Esophagus squamous epithelium (tissue), 5 donors: ENCODE results near the gene RBM28. TPM values are rescaled to one million over a fixed set of nuclear protein-coding genes. Genes with fewer than 3 reads are reported as not detected.

ENCODE experiments used
- DNase-seq: peaks from one replicate; lab custom pipeline; 2025; lab: John Stamatoyannopoulos, UW
- H3K27ac ChIP-seq, 4 donors: fragments of 200-600 bp; sonication (generic); one replicate each; pipeline ENCODE4 v1.5.1; 2016 to 2019; ENCODE audit warnings: mild to moderate bottlenecking in 1 of 4
- H3K27me3 ChIP-seq, 4 donors: fragments of 200-600 bp; sonication (generic); 1 replicate in 3 of 4; 2 replicates in 1 of 4; pipeline versions ENCODE4 v1.5.1 to v1.6.0; 2017 to 2021; ENCODE audit warnings: antibody characterized with exemption in 1 of 4
- H3K36me3 ChIP-seq, 3 donors: fragments of 200-600 bp; sonication (generic); one replicate each; pipeline ENCODE4 v1.5.1; 2016 to 2019
- H3K4me1 ChIP-seq, 3 donors: fragments of 200-600 bp; sonication (generic); one replicate each; pipeline ENCODE4 v1.5.1; 2017 to 2019
- H3K4me3 ChIP-seq, 4 donors: fragments of 200-600 bp; sonication (generic); 1 replicate in 3 of 4; 2 replicates in 1 of 4; pipeline ENCODE4 v1.5.1; 2016 to 2019; ENCODE audit warnings: mild to moderate bottlenecking in 2 of 4, moderate library complexity in 1 of 4
- H3K9me3 ChIP-seq, 3 donors: fragments of 200-600 bp; sonication (generic); one replicate each; pipeline ENCODE4 v1.5.1; 2016 to 2019
- POLR2A ChIP-seq, 4 donors: fragments of 450-650 bp; IDR thresholded peaks; one replicate each; pipeline ENCODE4 v1.6.1; 2017; ENCODE audit warnings: antibody characterized with exemption in 4 of 4, mild to moderate bottlenecking in 4 of 4, moderate library complexity in 3 of 4
- WGBS, 2 donors: methylation state at CpG; one replicate each; pipeline ENCODE4 v1.1.5; 2018; 5-methylcytosine and 5-hydroxymethylcytosine counted together
- intact Hi-C: fragments of 100-400 bp; cut with DNase I; formaldehyde crosslinking; loops from one replicate; pipeline ENCODE4 v1.15.0; 2022
- total RNA-seq, 4 donors: library from RNA; depleted of rRNA; stranded (reverse); fragments of >200 nt; gene quantifications; one replicate each; pipeline ENCODE4 v1.1.0, GENCODE V29; 2016
- TF ChIP-seq, protein P1 (sequence below), 6 experiments: fragments of 450-650 bp in 4 of 6; fragments of 200-600 bp in 2 of 6; sonication (generic) in 2 of 6; IDR thresholded peaks; one replicate each; pipeline ENCODE4 v1.5.1; 2016 to 2019; ENCODE audit warnings: antibody characterized with exemption in 6 of 6, mild to moderate bottlenecking in 4 of 6, moderate library complexity in 4 of 6
- donor health status: DM: yes; HTN: yes; CAD: no.

Gene RBM28
- total RNA-seq, 4 donors from 2014 or later, result 12.9 to 28.8 (median 18.7) TPM

GRCh38 chr7:128260069-128260795 is 83.5 kb downstream of the RBM28 start:
- Histone ChIP-seq H3K36me3 (no peaks in the 10 kb centered on the region), H3K4me3 (no peak overlapping the region), H3K4me1 (peaks cover 0 to 60% (median 19%) of the 10 kb centered on the region in 3 donors), H3K27ac (peak overlapping the region; percentile 85 to 94 (median 90)), H3K27me3 (no peaks in the 10 kb centered on the region), H3K9me3 (no peaks in the 10 kb centered on the region)
- 12 to 78% methylated on average over 3 to 4 of the region's 12 CpGs for WGBS, 2 donors
- intact Hi-C loops, result no loop called here
- no peak for DNase-seq
- TF ChIP-seq, protein P1, sequence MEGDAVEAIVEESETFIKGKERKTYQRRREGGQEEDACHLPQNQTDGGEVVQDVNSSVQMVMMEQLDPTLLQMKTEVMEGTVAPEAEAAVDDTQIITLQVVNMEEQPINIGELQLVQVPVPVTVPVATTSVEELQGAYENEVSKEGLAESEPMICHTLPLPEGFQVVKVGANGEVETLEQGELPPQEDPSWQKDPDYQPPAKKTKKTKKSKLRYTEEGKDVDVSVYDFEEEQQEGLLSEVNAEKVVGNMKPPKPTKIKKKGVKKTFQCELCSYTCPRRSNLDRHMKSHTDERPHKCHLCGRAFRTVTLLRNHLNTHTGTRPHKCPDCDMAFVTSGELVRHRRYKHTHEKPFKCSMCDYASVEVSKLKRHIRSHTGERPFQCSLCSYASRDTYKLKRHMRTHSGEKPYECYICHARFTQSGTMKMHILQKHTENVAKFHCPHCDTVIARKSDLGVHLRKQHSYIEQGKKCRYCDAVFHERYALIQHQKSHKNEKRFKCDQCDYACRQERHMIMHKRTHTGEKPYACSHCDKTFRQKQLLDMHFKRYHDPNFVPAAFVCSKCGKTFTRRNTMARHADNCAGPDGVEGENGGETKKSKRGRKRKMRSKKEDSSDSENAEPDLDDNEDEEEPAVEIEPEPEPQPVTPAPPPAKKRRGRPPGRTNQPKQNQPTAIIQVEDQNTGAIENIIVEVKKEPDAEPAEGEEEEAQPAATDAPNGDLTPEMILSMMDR (IDR thresholded peaks at IDR 0.05), result no peak
- no peak for TF ChIP-seq POLR2A (IDR thresholded peaks at IDR 0.05)

GRCh38 chr7:128259131-128260061 is 84.3 kb downstream of the RBM28 start:
- 20 to 40% methylated on average over 11 of the region's 11 CpGs for WGBS, 2 donors
- peaks cover 0 to 52% (median 19%) of the 10 kb centered on the region in 3 donors for H3K4me1 ChIP-seq
- intact Hi-C loops, result no loop called here
- peak overlapping the region; percentile 85 to 94 (median 90) for H3K27ac ChIP-seq
- H3K9me3 ChIP-seq, result no peaks in the 10 kb centered on the region
- no peaks in the 10 kb centered on the region for H3K36me3 ChIP-seq
- H3K4me3 ChIP-seq, result no peak overlapping the region
- no peak for TF ChIP-seq POLR2A (IDR thresholded peaks at IDR 0.05)
- TF ChIP-seq, protein P1 (IDR thresholded peaks at IDR 0.05), result no peak
- no peaks in the 10 kb centered on the region for H3K27me3 ChIP-seq
- no peak for DNase-seq

DNA sequence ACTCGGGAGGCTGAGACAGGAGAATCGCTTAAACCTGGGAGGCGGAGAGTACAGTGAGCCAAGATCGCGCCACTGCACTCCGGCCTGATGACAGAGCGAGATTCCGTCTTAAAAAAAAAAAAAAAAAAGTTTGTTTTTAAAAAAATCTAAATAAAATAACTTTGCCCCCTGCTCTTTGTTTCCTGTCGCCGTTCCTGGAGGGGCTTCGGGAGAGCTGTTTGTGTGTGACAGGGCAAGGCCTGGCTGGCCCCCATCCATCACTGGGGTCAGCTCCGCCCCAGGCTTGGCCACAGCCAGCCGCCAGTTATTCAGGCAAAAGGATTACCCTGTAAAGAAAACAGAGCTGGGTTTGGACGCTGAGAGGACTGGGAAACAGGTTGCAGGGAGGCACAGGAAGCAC is 86.2 kb downstream of the RBM28 start:
- H3K36me3 ChIP-seq, result no peaks in the 10 kb centered on the region
- peaks cover 0 to 42% (median 19%) of the 10 kb centered on the region in 3 donors for H3K4me1 ChIP-seq
- DNase-seq, result no peak
- intact Hi-C loops, result no loop called here
- no peak for TF ChIP-seq POLR2A (IDR thresholded peaks at IDR 0.05)
- TF ChIP-seq, protein P1 (IDR thresholded peaks at IDR 0.05), result no peak
- WGBS, 2 donors, result 72 to 82% methylated on average over 8 to 13 of the region's 14 CpGs
- H3K4me3 ChIP-seq, result no peak overlapping the region
- no peaks in the 10 kb centered on the region for H3K9me3 ChIP-seq
- H3K27me3 ChIP-seq, result no peaks in the 10 kb centered on the region
- H3K27ac ChIP-seq, result peak overlapping the region in 2 of 4 donors; percentile 6 to 85

GRCh38 chr7:128255271-128255670 is 88.4 kb downstream of the RBM28 start:
- Histone ChIP-seq H3K27me3 (no peaks in the 10 kb centered on the region), H3K4me3 (no peak overlapping the region), H3K4me1 (peaks cover 0 to 31% (median 10%) of the 10 kb centered on the region in 3 donors), H3K9me3 (no peaks in the 10 kb centered on the region), H3K36me3 (no peaks in the 10 kb centered on the region), H3K27ac (no peak overlapping the region)
- TF ChIP-seq POLR2A (IDR thresholded peaks at IDR 0.05), result no peak
- TF ChIP-seq, protein P1 (IDR thresholded peaks at IDR 0.05), result no peak
- intact Hi-C loops, result no loop called here
- DNase-seq, result no peak
- 39 to 52% methylated on average over 2 of the region's 2 CpGs for WGBS, 2 donors
